ENCODE measurements around the gene MRPS2. TPM values are rescaled to one million over a fixed set of nuclear protein-coding genes. Genes with fewer than 3 reads are reported as not detected.

Gene MRPS2
- total RNA-seq, 2 donors from 2014 or later: 55.6 to 55.9 TPM

GRCh38 chr9:135499326-135500070 lies 984 bp upstream of the MRPS2 start:
- Histone ChIP-seq H3K36me3 (peaks cover 0 to 4% of the 10 kb centered on the region in 2 donors), H3K4me1 (replicated peaks) (peaks cover 7% of the 10 kb centered on the region), H3K27ac (peak overlapping the region; percentile 62 to 77), H3K27me3 (replicated peaks; ENCODE audit: insufficient read depth) (no peaks in the 10 kb centered on the region), H3K9me3 (no peaks in the 10 kb centered on the region), H3K4me3 (peak overlapping the region; percentile 96 to 98)
- peak in 2 of 4 experiments; percentile 9 to 10 for TF ChIP-seq CTCF (IDR thresholded peaks at IDR 0.05)
- TF ChIP-seq POLR2A (IDR thresholded peaks at IDR 0.05): peak; percentile 29
- TF ChIP-seq POLR2AphosphoS5 (IDR thresholded peaks at IDR 0.05): peak; percentile 77
- under 1% methylated on average over 46 of the region's 58 CpGs for WGBS
- DNase-seq (ENCODE audit: low spot score): peak; percentile 87
- intact Hi-C loops (cut with DNase I): no loop called here

GRCh38 chr9:135500071-135500524 lies 384 bp upstream of the MRPS2 start:
- WGBS: 0% methylated on average over 24 of the region's 29 CpGs
- intact Hi-C loops (cut with DNase I): no loop called here
- DNase-seq (ENCODE audit: low spot score): no peak

GRCh38 chr9:135501261-135502167 lies 1.0 kb downstream of the MRPS2 start:
- TF ChIP-seq POLR2A (IDR thresholded peaks at IDR 0.05): no peak
- no peak for TF ChIP-seq POLR2AphosphoS5 (IDR thresholded peaks at IDR 0.05)
- no peak for TF ChIP-seq CTCF (IDR thresholded peaks at IDR 0.05)
- DNase-seq (ENCODE audit: low spot score): no peak
- Histone ChIP-seq H3K27ac (peak overlapping the region; percentile 62 to 77), H3K9me3 (no peaks in the 10 kb centered on the region), H3K36me3 (peaks cover 0 to 4% of the 10 kb centered on the region in 2 donors), H3K4me1 (replicated peaks) (peaks cover 7% of the 10 kb centered on the region), H3K4me3 (peak overlapping the region; percentile 96 to 98), H3K27me3 (replicated peaks; ENCODE audit: insufficient read depth) (no peaks in the 10 kb centered on the region)
- intact Hi-C loops (cut with DNase I): no loop called here
- WGBS: 46% methylated on average over 38 of the region's 38 CpGs

More at GRCh38 chr9:135500071-135500524, 384 bp upstream of the MRPS2 start:
- Histone ChIP-seq H3K27ac (peak overlapping the region; percentile 62 to 77), H3K4me1 (replicated peaks) (peaks cover 7% of the 10 kb centered on the region), H3K36me3 (peaks cover 0 to 4% of the 10 kb centered on the region in 2 donors), H3K9me3 (no peaks in the 10 kb centered on the region), H3K4me3 (peak overlapping the region; percentile 96 to 98), H3K27me3 (replicated peaks; ENCODE audit: insufficient read depth) (no peaks in the 10 kb centered on the region)
- TF ChIP-seq CTCF (IDR thresholded peaks at IDR 0.05) (no peak), POLR2A (IDR thresholded peaks at IDR 0.05) (no peak), POLR2AphosphoS5 (IDR thresholded peaks at IDR 0.05) (no peak)

- Histone ChIP-seq H3K4me1 (replicated peaks) (peaks cover 7% of the 10 kb centered on the region), H3K27ac (no peak overlapping the region), H3K27me3 (replicated peaks; ENCODE audit: insufficient read depth) (no peaks in the 10 kb centered on the region), H3K9me3 (no peaks in the 10 kb centered on the region), H3K36me3 (peaks cover 0 to 4% of the 10 kb centered on the region in 2 donors), H3K4me3 (no peak overlapping the region)
- TF ChIP-seq CTCF (IDR thresholded peaks at IDR 0.05): no peak
- TF ChIP-seq POLR2AphosphoS5 (IDR thresholded peaks at IDR 0.05): no peak
- no peak for TF ChIP-seq POLR2A (IDR thresholded peaks at IDR 0.05)
- 87% methylated on average over 15 of the region's 15 CpGs for WGBS
- no peak for DNase-seq (ENCODE audit: low spot score)
- intact Hi-C loops (cut with DNase I): no loop called here
Measured at GRCh38 chr9:135502168-135502872, 1.8 kb downstream of the MRPS2 start.
